ENCODE measurements around the gene SERINC5.

SERINC5 gene

GRCh38 chr5:80251636-80252035 lies 4.2 kb downstream of the SERINC5 start:
- no peak for DNase-seq

GRCh38 chr5:80250801-80251200 lies 5.0 kb downstream of the SERINC5 start:
- no peak for DNase-seq

GRCh38 chr5:80249901-80250300 lies 5.9 kb downstream of the SERINC5 start:
- no peak for DNase-seq

GRCh38 chr5:80248378-80248777 lies 7.5 kb downstream of the SERINC5 start:
- no peak for DNase-seq

- no peak for DNase-seq
Measured at GRCh38 chr5:80246995-80247729, 8.7 kb downstream of the SERINC5 start.

GRCh38 chr5:80246001-80246758 lies 9.7 kb downstream of the SERINC5 start:
- DNase-seq, result no peak

GRCh38 chr5:80243567-80243966 lies 12.3 kb downstream of the SERINC5 start:
- DNase-seq, result no peak

- no peak for DNase-seq
Measured at GRCh38 chr5:80242849-80243248, 13.0 kb downstream of the SERINC5 start.

GRCh38 chr5:80240368-80240986 lies 15.4 kb downstream of the SERINC5 start:
- DNase-seq, result no peak

GRCh38 chr5:80239680-80240367 lies 16.0 kb downstream of the SERINC5 start:
- peak; percentile 51 for DNase-seq

- DNase-seq, result peak; percentile 87
Measured at GRCh38 chr5:80238778-80239679, 16.8 kb downstream of the SERINC5 start.

GRCh38 chr5:80238097-80238496 lies 17.8 kb downstream of the SERINC5 start:
- no peak for DNase-seq

GRCh38 chr5:80237243-80237642 lies 18.6 kb downstream of the SERINC5 start:
- DNase-seq, result no peak

- no peak for DNase-seq
Measured at GRCh38 chr5:80234116-80234948, 21.5 kb downstream of the SERINC5 start.

- no peak for DNase-seq
Measured at GRCh38 chr5:80231693-80232092, 24.2 kb downstream of the SERINC5 start.

GRCh38 chr5:80231243-80231642 lies 24.6 kb downstream of the SERINC5 start:
- DNase-seq, result no peak

- no peak for DNase-seq
Measured at GRCh38 chr5:80230269-80230992, 25.4 kb downstream of the SERINC5 start.

- DNase-seq, result no peak
Measured at GRCh38 chr5:80229902-80230255, 26.0 kb downstream of the SERINC5 start.

GRCh38 chr5:80227979-80228596 lies 27.8 kb downstream of the SERINC5 start:
- DNase-seq, result no peak

- no peak for DNase-seq
Measured at GRCh38 chr5:80225934-80226326, 29.9 kb downstream of the SERINC5 start.

Measured in DMS79 treated with DMSO at 0.1 percent for 48 hours (cell line).